GM18526 (cell line): ENCODE data around the gene MAN1C1.

Experiments
- POLR2A ChIP-seq: IDR thresholded peaks from 3 replicates; pipeline ENCODE4 v1.6.1; 2011; ENCODE audit not compliant: insufficient read length; ENCODE audit errors: extremely low read depth

Gene MAN1C1

GRCh38 chr1:25643929-25644328 is 27.3 kb downstream of the MAN1C1 start:
- no peak for TF ChIP-seq POLR2A

GRCh38 chr1:25644962-25645361 is 28.4 kb downstream of the MAN1C1 start:
- no peak for TF ChIP-seq POLR2A

- no peak for TF ChIP-seq POLR2A
Measured at GRCh38 chr1:25645637-25646400, 29.2 kb downstream of the MAN1C1 start.

GRCh38 chr1:25647106-25647505 is 30.5 kb downstream of the MAN1C1 start:
- TF ChIP-seq POLR2A, result no peak

- no peak for TF ChIP-seq POLR2A
Measured at GRCh38 chr1:25647863-25648262, 31.3 kb downstream of the MAN1C1 start.

- TF ChIP-seq POLR2A, result no peak
Measured at GRCh38 chr1:25648681-25649440, 32.3 kb downstream of the MAN1C1 start.

GRCh38 chr1:25649505-25650288 is 33.1 kb downstream of the MAN1C1 start:
- no peak for TF ChIP-seq POLR2A

GRCh38 chr1:25650289-25650576 is 33.6 kb downstream of the MAN1C1 start:
- TF ChIP-seq POLR2A, result no peak

GRCh38 chr1:25651036-25651640 is 34.5 kb downstream of the MAN1C1 start:
- TF ChIP-seq POLR2A, result no peak

GRCh38 chr1:25651824-25652741 is 35.5 kb downstream of the MAN1C1 start:
- TF ChIP-seq POLR2A, result no peak

GRCh38 chr1:25653558-25653957 is 37.0 kb downstream of the MAN1C1 start:
- no peak for TF ChIP-seq POLR2A

- TF ChIP-seq POLR2A, result no peak
Measured at GRCh38 chr1:25654109-25654660, 37.6 kb downstream of the MAN1C1 start.

- no peak for TF ChIP-seq POLR2A
Measured at GRCh38 chr1:25657121-25657882, 40.7 kb downstream of the MAN1C1 start.
